ENCODE results near the gene DDRGK1.

- no peak for TF ChIP-seq TAF1 (conservative IDR thresholded peaks at IDR 0.05)
- TF ChIP-seq CTCF (IDR thresholded peaks at IDR 0.05; ENCODE audit: low read depth, low read length, missing input control), result no peak
- TF ChIP-seq, protein P1, sequence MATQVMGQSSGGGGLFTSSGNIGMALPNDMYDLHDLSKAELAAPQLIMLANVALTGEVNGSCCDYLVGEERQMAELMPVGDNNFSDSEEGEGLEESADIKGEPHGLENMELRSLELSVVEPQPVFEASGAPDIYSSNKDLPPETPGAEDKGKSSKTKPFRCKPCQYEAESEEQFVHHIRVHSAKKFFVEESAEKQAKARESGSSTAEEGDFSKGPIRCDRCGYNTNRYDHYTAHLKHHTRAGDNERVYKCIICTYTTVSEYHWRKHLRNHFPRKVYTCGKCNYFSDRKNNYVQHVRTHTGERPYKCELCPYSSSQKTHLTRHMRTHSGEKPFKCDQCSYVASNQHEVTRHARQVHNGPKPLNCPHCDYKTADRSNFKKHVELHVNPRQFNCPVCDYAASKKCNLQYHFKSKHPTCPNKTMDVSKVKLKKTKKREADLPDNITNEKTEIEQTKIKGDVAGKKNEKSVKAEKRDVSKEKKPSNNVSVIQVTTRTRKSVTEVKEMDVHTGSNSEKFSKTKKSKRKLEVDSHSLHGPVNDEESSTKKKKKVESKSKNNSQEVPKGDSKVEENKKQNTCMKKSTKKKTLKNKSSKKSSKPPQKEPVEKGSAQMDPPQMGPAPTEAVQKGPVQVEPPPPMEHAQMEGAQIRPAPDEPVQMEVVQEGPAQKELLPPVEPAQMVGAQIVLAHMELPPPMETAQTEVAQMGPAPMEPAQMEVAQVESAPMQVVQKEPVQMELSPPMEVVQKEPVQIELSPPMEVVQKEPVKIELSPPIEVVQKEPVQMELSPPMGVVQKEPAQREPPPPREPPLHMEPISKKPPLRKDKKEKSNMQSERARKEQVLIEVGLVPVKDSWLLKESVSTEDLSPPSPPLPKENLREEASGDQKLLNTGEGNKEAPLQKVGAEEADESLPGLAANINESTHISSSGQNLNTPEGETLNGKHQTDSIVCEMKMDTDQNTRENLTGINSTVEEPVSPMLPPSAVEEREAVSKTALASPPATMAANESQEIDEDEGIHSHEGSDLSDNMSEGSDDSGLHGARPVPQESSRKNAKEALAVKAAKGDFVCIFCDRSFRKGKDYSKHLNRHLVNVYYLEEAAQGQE (IDR thresholded peaks at IDR 0.05), result no peak
- no peak for TF ChIP-seq SP1 (IDR thresholded peaks at IDR 0.05)
- no peak for TF ChIP-seq GABPA (IDR thresholded peaks at IDR 0.05 in 1 of 2, conservative IDR thresholded peaks at IDR 0.05 in 1 of 2)
- TF ChIP-seq JUND (IDR thresholded peaks at IDR 0.05), result no peak
- no peak for TF ChIP-seq ATF3 (IDR thresholded peaks at IDR 0.05)
- TF ChIP-seq MAX (IDR thresholded peaks at IDR 0.05), result no peak
- TF ChIP-seq EGR1 (IDR thresholded peaks at IDR 0.05; ENCODE audit: low read depth in 2 of 2), result no peak
- no peak for TF ChIP-seq YY1 (IDR thresholded peaks at IDR 0.05)
- no peak for TF ChIP-seq FOXA1 (IDR thresholded peaks at IDR 0.05)
- TF ChIP-seq, protein P2, sequence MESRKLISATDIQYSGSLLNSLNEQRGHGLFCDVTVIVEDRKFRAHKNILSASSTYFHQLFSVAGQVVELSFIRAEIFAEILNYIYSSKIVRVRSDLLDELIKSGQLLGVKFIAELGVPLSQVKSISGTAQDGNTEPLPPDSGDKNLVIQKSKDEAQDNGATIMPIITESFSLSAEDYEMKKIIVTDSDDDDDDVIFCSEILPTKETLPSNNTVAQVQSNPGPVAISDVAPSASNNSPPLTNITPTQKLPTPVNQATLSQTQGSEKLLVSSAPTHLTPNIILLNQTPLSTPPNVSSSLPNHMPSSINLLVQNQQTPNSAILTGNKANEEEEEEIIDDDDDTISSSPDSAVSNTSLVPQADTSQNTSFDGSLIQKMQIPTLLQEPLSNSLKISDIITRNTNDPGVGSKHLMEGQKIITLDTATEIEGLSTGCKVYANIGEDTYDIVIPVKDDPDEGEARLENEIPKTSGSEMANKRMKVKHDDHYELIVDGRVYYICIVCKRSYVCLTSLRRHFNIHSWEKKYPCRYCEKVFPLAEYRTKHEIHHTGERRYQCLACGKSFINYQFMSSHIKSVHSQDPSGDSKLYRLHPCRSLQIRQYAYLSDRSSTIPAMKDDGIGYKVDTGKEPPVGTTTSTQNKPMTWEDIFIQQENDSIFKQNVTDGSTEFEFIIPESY (IDR thresholded peaks at IDR 0.05), result no peak
- no peak for TF ChIP-seq RAD21 (IDR thresholded peaks at IDR 0.05)
- TF ChIP-seq RXRA (IDR thresholded peaks at IDR 0.05), result no peak
Measured at GRCh38 chr20:3188823-3189413, 15.6 kb downstream of the DDRGK1 start.

All from liver (tissue), 3 donors.